ENCODE measurements around the gene TTC28.

- TF ChIP-seq CTCF (IDR thresholded peaks at IDR 0.05 in 2 of 3, conservative IDR thresholded peaks at IDR 0.05 in 1 of 3; ENCODE audit: borderline replicate concordance in 1 of 3, insufficient read depth in 1 of 3, low read depth in 2 of 3, low read length in 2 of 3) (no peak), POLR2A (IDR thresholded peaks at IDR 0.05; ENCODE audit: borderline replicate concordance, extremely low read depth, insufficient read depth, insufficient read length) (no peak), SIN3A (IDR thresholded peaks at IDR 0.05; ENCODE audit: low read depth) (no peak), REST (IDR thresholded peaks at IDR 0.05; ENCODE audit: low read depth) (no peak), ZNF274 (IDR thresholded peaks at IDR 0.05; ENCODE audit: low read depth, low read length) (no peak), YY1 (IDR thresholded peaks at IDR 0.05; ENCODE audit: extremely low read depth, insufficient replicate concordance, low read depth, low read length) (no peak), POLR2AphosphoS5 (IDR thresholded peaks at IDR 0.05; ENCODE audit: low read depth, low read length) (no peak), RAD21 (IDR thresholded peaks at IDR 0.05; ENCODE audit: low read depth) (no peak), EZH2 (IDR thresholded peaks at IDR 0.05) (no peak), SP1 (IDR thresholded peaks at IDR 0.05; ENCODE audit: low read depth) (no peak), SRF (IDR thresholded peaks at IDR 0.05; ENCODE audit: low read depth) (no peak), CEBPB (IDR thresholded peaks at IDR 0.05; ENCODE audit: low read depth) (no peak)
Measured at GRCh38 chr22:28329186-28330073, 350.2 kb downstream of the TTC28 start.
